ENCODE measurements around the gene ZNF614.
"Not testable (repeated sequence)": the region's sequence is repeated elsewhere in the genome, so short reads cannot be mapped to it uniquely, and the experiment has no call there.

ZNF614 gene

GRCh38 chr19:52066258-52066863, 38.2 kb upstream of the ZNF614 start:
- H3K9me3 ChIP-seq (ENCODE audit: insufficient read depth, low read length) = peaks cover 21% of the 10 kb centered on the region; the same call in 1 of the 2 replicates
- no peak overlapping the region for H3K4me2 ChIP-seq (ENCODE audit: low read depth, low read length, poor library complexity, severe bottlenecking)
- no peaks in the 10 kb centered on the region for H3K9me2 ChIP-seq (replicated peaks; ENCODE audit: insufficient read depth, low read length)
- no peak overlapping the region for H3K4me3 ChIP-seq (ENCODE audit: insufficient read depth, low read length, poor library complexity, severe bottlenecking)
- H3K27me3 ChIP-seq (ENCODE audit: low read length) = no peaks in the 10 kb centered on the region
- H3F3A ChIP-seq (ENCODE audit: insufficient read depth) = no peaks in the 10 kb centered on the region
- H3K79me2 ChIP-seq (ENCODE audit: insufficient read depth, low read length) = no peaks in the 10 kb centered on the region
- no peak overlapping the region for H3K9ac ChIP-seq (ENCODE audit: low read length)
- no peak overlapping the region for H3K27ac ChIP-seq (ENCODE audit: low read depth, low read length)
- TF ChIP-seq CTCF (IDR thresholded peaks at IDR 0.05; ENCODE audit: insufficient read depth, low read length, poor library complexity, severe bottlenecking) (no peak), EZH2phosphoT487 (conservative IDR thresholded peaks at IDR 0.05; ENCODE audit: low read length) (no peak)
- H3K36me3 ChIP-seq (ENCODE audit: low read length) = no peaks in the 10 kb centered on the region
- no peaks in the 10 kb centered on the region for H4K20me1 ChIP-seq (ENCODE audit: low read depth, low read length)
- no peak overlapping the region for H2AFZ ChIP-seq (ENCODE audit: low read depth, low read length, severe bottlenecking)

- no peaks in the 10 kb centered on the region for H3K27me3 ChIP-seq (ENCODE audit: low read length)
- peaks cover 21% of the 10 kb centered on the region; the same call in 1 of the 2 replicates for H3K9me3 ChIP-seq (ENCODE audit: insufficient read depth, low read length)
- H3K36me3 ChIP-seq (ENCODE audit: low read length) = no peaks in the 10 kb centered on the region
- H4K20me1 ChIP-seq (ENCODE audit: low read depth, low read length) = no peaks in the 10 kb centered on the region
- H3K4me3 ChIP-seq (ENCODE audit: insufficient read depth, low read length, poor library complexity, severe bottlenecking) = no peak overlapping the region
- TF ChIP-seq EZH2phosphoT487 (conservative IDR thresholded peaks at IDR 0.05; ENCODE audit: low read length) = no peak
- TF ChIP-seq CTCF (IDR thresholded peaks at IDR 0.05; ENCODE audit: insufficient read depth, low read length, poor library complexity, severe bottlenecking) = no peak
- H3K4me2 ChIP-seq (ENCODE audit: low read depth, low read length, poor library complexity, severe bottlenecking) = no peak overlapping the region
- no peak overlapping the region for H2AFZ ChIP-seq (ENCODE audit: low read depth, low read length, severe bottlenecking)
- no peaks in the 10 kb centered on the region for H3K79me2 ChIP-seq (ENCODE audit: insufficient read depth, low read length)
- H3K9ac ChIP-seq (ENCODE audit: low read length) = no peak overlapping the region
- no peak overlapping the region for H3K27ac ChIP-seq (ENCODE audit: low read depth, low read length)
- H3F3A ChIP-seq (ENCODE audit: insufficient read depth) = no peaks in the 10 kb centered on the region
- H3K9me2 ChIP-seq (replicated peaks; ENCODE audit: insufficient read depth, low read length) = no peaks in the 10 kb centered on the region
These were observed 37.2 kb upstream of the ZNF614 start for GRCh38 chr19:52065399-52065798.

GRCh38 chr19:52056480-52056879, 28.3 kb upstream of the ZNF614 start:
- not testable (repeated sequence) for H3K27me3 ChIP-seq (ENCODE audit: low read length); H3F3A ChIP-seq (ENCODE audit: insufficient read depth); H3K79me2 ChIP-seq (ENCODE audit: insufficient read depth, low read length); H3K9ac ChIP-seq (ENCODE audit: low read length); H3K9me2 ChIP-seq (replicated peaks; ENCODE audit: insufficient read depth, low read length); H3K4me3 ChIP-seq (ENCODE audit: insufficient read depth, low read length, poor library complexity, severe bottlenecking); H2AFZ ChIP-seq (ENCODE audit: low read depth, low read length, severe bottlenecking); H4K20me1 ChIP-seq (ENCODE audit: low read depth, low read length); H3K27ac ChIP-seq (ENCODE audit: low read depth, low read length); H3K36me3 ChIP-seq (ENCODE audit: low read length); H3K9me3 ChIP-seq (ENCODE audit: insufficient read depth, low read length); H3K4me2 ChIP-seq (ENCODE audit: low read depth, low read length, poor library complexity, severe bottlenecking)

GRCh38 chr19:52051736-52052135, 23.6 kb upstream of the ZNF614 start:
- not testable (repeated sequence) for H3K9me3 ChIP-seq (ENCODE audit: insufficient read depth, low read length); H3K79me2 ChIP-seq (ENCODE audit: insufficient read depth, low read length); H4K20me1 ChIP-seq (ENCODE audit: low read depth, low read length); H3K4me2 ChIP-seq (ENCODE audit: low read depth, low read length, poor library complexity, severe bottlenecking); H3K4me3 ChIP-seq (ENCODE audit: insufficient read depth, low read length, poor library complexity, severe bottlenecking); H3K27me3 ChIP-seq (ENCODE audit: low read length); H3K9ac ChIP-seq (ENCODE audit: low read length); H3K36me3 ChIP-seq (ENCODE audit: low read length); H3F3A ChIP-seq (ENCODE audit: insufficient read depth); H3K27ac ChIP-seq (ENCODE audit: low read depth, low read length); H3K9me2 ChIP-seq (replicated peaks; ENCODE audit: insufficient read depth, low read length); H2AFZ ChIP-seq (ENCODE audit: low read depth, low read length, severe bottlenecking)
